HuH-7 (cell line): Measurements from ENCODE around the gene LAMC3.
A peak's percentile ranks its signal among the peaks of the same experiment; 100 is the strongest.

ENCODE experiments used
- DNase-seq: peaks from one replicate; pipeline ENCODE4 v3.0.0; 2011; ENCODE audit warnings: low spot score

The LAMC3 gene

DNA sequence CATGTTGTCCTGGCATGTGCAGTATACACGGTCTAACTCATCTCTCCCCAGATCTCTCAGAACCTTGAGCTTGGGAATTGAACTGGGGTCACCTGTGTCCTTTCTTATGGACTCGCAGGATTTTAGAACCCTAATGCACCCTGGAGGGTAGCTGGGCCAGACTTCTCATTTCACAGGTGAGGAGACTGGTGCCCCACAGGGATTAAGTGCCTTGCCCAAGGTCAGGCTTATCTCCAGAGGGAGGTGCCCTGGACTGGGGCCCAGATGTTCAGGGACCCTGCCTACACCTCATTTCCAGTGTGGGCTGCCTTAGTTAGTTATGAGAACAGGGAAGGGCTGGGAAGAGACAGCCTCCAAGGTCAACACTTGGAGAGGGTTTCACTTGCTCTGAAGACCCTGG lies 112.4 kb downstream of the LAMC3 start:
- no peak for DNase-seq

DNA sequence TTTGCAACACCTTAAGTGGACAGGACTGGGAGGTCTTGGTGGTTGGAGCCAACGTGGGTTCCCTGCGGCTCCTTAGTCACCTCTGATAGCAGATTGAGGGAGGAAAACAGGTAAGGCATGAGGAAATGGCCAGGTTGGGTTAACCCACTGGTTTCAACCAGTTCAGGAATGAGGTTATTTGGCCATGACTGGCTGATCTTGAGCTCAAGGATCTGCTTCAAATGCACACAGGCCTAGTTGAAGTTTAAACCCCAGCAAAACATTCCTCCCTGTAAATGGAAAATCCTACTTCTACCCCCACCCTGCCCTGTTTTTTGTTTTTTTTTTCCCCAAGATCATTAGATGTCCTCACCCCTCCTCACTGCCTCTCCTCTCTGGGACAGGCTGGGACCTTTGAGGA lies 113.2 kb downstream of the LAMC3 start:
- DNase-seq: no peak

DNA sequence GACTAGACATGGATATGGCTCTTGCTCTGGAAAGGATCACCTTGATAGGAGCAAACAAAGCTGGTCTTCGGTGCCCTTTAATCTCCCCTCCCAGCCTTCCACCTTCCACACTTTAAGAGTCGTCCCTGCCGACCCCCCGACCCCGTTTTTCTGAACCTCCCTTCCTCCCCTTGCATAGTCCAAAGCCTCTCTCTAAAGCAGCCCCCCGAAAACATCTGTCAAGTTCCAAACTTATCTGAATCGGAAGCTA lies 116.0 kb downstream of the LAMC3 start:
- no peak for DNase-seq

DNA sequence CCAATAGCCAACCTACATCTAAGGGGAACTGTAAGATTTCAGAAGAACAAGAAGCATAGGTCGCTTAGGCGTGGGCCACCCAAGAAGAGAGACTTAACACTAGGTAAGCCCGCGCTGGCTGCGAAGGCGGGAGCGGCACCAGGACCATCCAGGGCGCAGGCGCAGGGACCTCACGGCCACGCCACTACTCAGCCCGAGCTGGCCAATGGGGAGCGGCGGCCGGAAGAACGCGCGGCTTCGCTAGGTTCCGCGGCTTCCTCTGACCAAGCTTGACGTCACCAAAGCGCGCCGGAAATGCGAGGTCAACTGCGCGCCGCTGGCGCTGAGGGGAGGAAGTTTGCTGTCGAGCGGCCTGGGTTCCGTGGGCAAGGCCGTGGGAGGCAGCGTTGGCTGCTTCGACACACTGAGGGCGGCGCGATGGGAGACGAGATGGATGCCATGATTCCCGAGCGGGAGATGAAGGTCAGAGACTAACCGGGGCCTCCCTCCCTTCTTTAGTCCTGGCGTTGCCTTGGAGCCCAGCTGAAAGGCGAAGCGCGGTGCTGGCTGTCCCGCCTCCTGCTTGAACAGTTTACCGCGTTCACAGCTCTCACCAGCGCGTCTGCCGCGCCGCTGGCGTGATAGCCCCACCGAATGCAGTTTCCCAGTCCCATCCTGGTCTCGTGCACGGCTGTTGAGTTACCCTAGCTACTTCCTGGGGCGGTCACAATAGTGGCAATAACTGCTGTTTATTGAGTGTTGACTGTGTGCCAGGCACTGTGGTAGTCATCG lies 116.5 kb downstream of the LAMC3 start, which contains the start of gene NUP214:
Gene NUP214, plus strand, starts transcription at position 299 of the 771 bp plus-strand sequence. Its CDS starts 119 bp downstream, at position 418.
- DNase-seq: peak; percentile 96

DNA sequence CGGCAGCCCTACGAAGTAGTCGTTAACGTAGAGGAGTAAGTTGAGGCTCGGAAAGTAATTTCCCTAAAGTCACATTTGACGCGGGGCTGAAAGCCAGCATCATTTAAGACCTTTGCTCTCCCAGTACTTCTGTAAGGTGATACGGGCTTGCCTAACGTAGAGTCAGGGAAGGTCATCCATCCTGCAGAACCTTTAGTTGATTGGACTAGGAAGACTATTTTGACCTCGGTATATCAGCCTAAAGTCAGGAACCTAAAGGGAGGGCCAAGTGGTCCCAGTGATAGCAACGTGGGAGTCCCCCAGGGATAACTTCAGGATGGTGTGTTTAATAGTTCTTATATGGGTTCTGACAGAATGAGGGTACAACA lies 117.1 kb downstream of the LAMC3 start:
- no peak for DNase-seq

DNA sequence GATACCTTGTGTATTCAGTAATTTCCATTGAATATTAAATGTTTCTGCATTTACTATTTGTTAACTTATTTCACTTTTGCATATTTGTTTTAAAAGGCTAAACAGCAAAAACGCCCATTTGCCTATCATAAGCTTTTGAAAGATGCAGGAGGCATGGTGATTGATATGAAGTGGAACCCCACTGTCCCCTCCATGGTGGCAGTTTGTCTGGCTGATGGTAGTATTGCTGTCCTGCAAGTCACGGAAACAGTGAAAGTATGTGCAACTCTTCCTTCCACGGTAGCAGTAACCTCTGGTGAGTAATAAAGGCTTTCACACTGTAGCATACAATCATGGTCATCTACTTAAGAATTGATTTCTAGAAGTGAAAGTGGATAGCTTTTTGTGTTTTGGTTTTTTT lies 120.2 kb downstream of the LAMC3 start:
- no peak for DNase-seq

DNA sequence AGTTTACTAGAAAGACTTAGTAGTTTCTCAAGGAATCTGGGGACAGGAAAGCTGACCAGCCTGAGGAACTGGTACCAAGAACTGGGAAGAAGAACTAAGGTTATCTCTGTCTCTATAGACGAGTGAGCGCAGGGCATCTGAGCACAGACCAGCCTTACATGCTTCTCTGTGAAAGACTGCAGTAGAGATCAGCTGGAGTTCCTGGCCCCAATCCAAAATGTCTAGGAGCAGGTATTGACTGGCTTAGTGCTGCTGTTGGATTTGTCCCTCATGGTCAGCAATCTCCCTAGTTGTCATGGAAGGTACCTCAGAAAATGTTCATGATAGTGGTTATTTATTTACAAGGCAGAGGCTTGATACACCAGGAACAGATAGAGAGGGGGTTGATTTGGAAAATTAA lies 129.7 kb downstream of the LAMC3 start:
- DNase-seq: no peak

DNA sequence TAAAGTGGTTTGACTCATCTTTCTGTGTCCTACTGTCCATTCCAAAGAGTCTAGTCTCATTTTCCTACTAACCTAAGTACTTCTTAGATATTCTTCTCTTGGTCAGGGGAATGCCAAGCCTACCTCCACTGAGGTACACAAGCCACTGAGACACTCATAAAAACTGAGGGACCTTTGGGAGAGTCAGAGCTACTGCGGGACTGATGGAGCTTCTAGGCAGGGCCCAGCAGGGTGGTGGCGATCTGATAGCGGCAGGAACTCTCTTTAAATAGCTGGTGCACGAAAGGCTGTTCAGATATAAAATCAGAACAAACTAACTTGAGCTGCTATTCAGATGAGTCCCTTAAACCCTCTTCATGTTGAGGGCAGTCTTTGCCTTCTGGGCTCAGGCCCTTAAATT lies 131.1 kb downstream of the LAMC3 start:
- no peak for DNase-seq

DNA sequence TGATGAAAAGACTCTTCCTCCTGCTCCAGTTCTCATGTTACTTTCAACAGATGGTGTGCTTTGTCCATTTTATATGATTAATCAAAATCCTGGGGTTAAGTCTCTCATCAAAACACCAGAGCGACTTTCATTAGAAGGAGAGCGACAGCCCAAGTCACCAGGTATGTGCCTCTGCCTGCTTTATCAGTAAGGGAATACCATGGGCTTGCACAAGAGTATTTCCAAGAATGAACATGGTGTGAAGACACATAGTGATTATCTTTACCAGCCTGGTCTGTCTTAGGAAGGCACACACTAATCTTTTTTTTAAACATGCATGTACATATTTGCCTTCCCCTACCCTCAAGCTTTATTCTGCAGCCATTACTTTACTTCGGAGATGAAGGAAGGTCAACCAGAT lies 131.6 kb downstream of the LAMC3 start:
- DNase-seq: no peak

DNA sequence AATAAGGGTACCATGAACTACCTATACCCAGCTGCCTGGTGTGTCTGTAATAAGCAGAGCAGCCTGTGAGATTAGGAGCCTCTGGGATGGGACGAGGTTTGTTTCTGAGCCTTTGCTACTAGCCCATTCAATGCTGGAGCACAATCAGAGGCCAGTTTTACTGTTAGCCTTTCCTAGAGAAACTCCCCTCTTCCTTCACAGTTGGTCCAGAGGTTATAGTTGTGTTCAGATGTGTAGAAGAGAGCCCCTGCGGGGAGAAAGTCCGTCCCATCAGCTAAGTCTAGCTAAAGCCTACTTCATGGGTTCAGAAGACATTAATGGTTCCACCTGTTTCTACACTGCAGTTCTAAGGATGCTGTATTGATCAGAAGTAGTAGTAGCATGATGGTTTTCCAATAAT lies 133.2 kb downstream of the LAMC3 start:
- no peak for DNase-seq
